GM18526 (cell line): ENCODE measurements around the gene VWF.

Experiments used
- POLR2A ChIP-seq: IDR thresholded peaks from 3 replicates; pipeline ENCODE4 v1.6.1; 2011; ENCODE audit not compliant: insufficient read length; ENCODE audit errors: extremely low read depth

VWF gene

GRCh38 chr12:6146951-6147350, 22.5 kb upstream of the VWF start:
- no peak for TF ChIP-seq POLR2A

- TF ChIP-seq POLR2A: no peak
Observed at GRCh38 chr12:6146509-6146908, 22.0 kb upstream of the VWF start.

- no peak for TF ChIP-seq POLR2A
Observed at GRCh38 chr12:6145564-6145963, 21.1 kb upstream of the VWF start.

GRCh38 chr12:6143303-6143675, 18.8 kb upstream of the VWF start:
- TF ChIP-seq POLR2A: no peak

GRCh38 chr12:6140651-6141447, 16.4 kb upstream of the VWF start:
- TF ChIP-seq POLR2A: no peak

- no peak for TF ChIP-seq POLR2A
Observed at GRCh38 chr12:6135071-6135470, 10.6 kb upstream of the VWF start.

GRCh38 chr12:6133642-6134041, 9.2 kb upstream of the VWF start:
- no peak for TF ChIP-seq POLR2A

- TF ChIP-seq POLR2A: no peak
Observed at GRCh38 chr12:6132496-6132895, 8.0 kb upstream of the VWF start.

GRCh38 chr12:6125310-6125608, 789 bp upstream of the VWF start:
- TF ChIP-seq POLR2A: no peak

- no peak for TF ChIP-seq POLR2A
Observed at GRCh38 chr12:6123258-6123657, 1.2 kb downstream of the VWF start.

GRCh38 chr12:6122201-6122600, 2.3 kb downstream of the VWF start:
- no peak for TF ChIP-seq POLR2A

GRCh38 chr12:6120796-6121473, 3.5 kb downstream of the VWF start:
- TF ChIP-seq POLR2A: no peak

GRCh38 chr12:6118891-6119568, 5.4 kb downstream of the VWF start:
- TF ChIP-seq POLR2A: no peak

- TF ChIP-seq POLR2A: no peak
Observed at GRCh38 chr12:6116471-6117021, 7.9 kb downstream of the VWF start.

- no peak for TF ChIP-seq POLR2A
Observed at GRCh38 chr12:6115389-6115788, 9.1 kb downstream of the VWF start.

- no peak for TF ChIP-seq POLR2A
Observed at GRCh38 chr12:6114476-6114870, 10.0 kb downstream of the VWF start.
